Stomach (tissue), 9 donors: ENCODE data around the gene PEX26. TPM values are rescaled to one million over a fixed set of nuclear protein-coding genes. Genes with fewer than 3 reads are reported as not detected.
A peak's percentile ranks its signal among the peaks of the same experiment; 100 is the strongest.

ENCODE experiments used
- DNase-seq, 2 donors: peaks; one replicate each; pipeline versions ENCODE4 v3.0.0 to v3.0.0-alpha.2; 2013 to 2019
- H3K27ac ChIP-seq, 5 donors: fragments of 200-600 bp in 4 of 5; sonication (generic) in 4 of 5; one replicate each; pipeline ENCODE4 v1.5.1; 2013 to 2019; ENCODE audit warnings: mild to moderate bottlenecking in 1 of 5, moderate library complexity in 1 of 5
- H3K27me3 ChIP-seq, 3 donors: fragments of 200-600 bp; sonication (generic); one replicate each; pipeline ENCODE4 v1.5.1; 2017 to 2019; ENCODE audit warnings: mixed run types in 1 of 3
- H3K36me3 ChIP-seq, 4 donors: fragments of 200-600 bp; sonication (generic); 1 replicate in 3 of 4; 2 replicates in 1 of 4; pipeline ENCODE4 v1.5.1; 2016 to 2019
- H3K4me1 ChIP-seq, 4 donors: fragments of 200-600 bp; sonication (generic); one replicate each; pipeline ENCODE4 v1.5.1; 2016 to 2019
- H3K4me3 ChIP-seq, 4 donors: fragments of 200-600 bp; sonication (generic) in 3 of 4; one replicate each; pipeline ENCODE4 v1.5.1; 2016 to 2019; ENCODE audit warnings: mild to moderate bottlenecking in 1 of 4
- H3K9me3 ChIP-seq, 4 donors: fragments of 200-600 bp; sonication (generic); one replicate each; pipeline ENCODE4 v1.5.1; 2016 to 2019
- CTCF ChIP-seq, 7 experiments: fragments of 450-650 bp in 4 of 7; fragments of 200-600 bp in 3 of 7; sonication (generic) in 3 of 7; IDR thresholded peaks; one replicate each; pipeline ENCODE4 v1.5.1; 2016 to 2019; ENCODE audit warnings: antibody characterized with exemption in 7 of 7, control low read depth in 2 of 7, mild to moderate bottlenecking in 1 of 7
- EP300 ChIP-seq: sonication (generic); formaldehyde crosslinking; IDR thresholded peaks from one replicate; pipeline ENCODE4 v1.6.1; 2017; ENCODE audit warnings: antibody characterized with exemption
- POLR2A ChIP-seq, 4 donors: fragments of 450-650 bp; IDR thresholded peaks; one replicate each; pipeline ENCODE4 v1.6.1; 2016; ENCODE audit warnings: antibody characterized with exemption in 4 of 4, control low read depth in 2 of 4, mild to moderate bottlenecking in 1 of 4, moderate library complexity in 1 of 4
- POLR2AphosphoS5 ChIP-seq, 3 donors: sonication (generic); formaldehyde crosslinking; IDR thresholded peaks; one replicate each; pipeline ENCODE4 v1.6.1; 2016; ENCODE audit warnings: antibody characterized with exemption in 3 of 3
- WGBS, 5 donors: extraction: QIAGEN DNeasy Blood & Tissue Kit in 3 of 5; methylation state at CpG; one replicate each; pipeline versions ENCODE4 v1.1.5 to v1.1.7; 2013 to 2018; 5-methylcytosine and 5-hydroxymethylcytosine counted together
- intact Hi-C: fragments of 100-400 bp; cut with DNase I; formaldehyde crosslinking; loops from one replicate; pipeline ENCODE4 v1.15.1; 2023; ENCODE audit warnings: low total_unique reads
- polyA plus RNA-seq, 3 donors: library from polyadenylated mRNA; stranded (reverse); fragments of 200-250 nt; gene quantifications; one replicate each; pipeline ENCODE4 v1.2.3, GENCODE V29; 2013
- total RNA-seq, 5 donors: library from RNA; depleted of rRNA; stranded (reverse); fragments of >200 nt; gene quantifications; one replicate each; pipeline versions ENCODE4 v1.1.0 to v1.2.3, GENCODE V29; 2014 to 2016
- donor health status: healthy with polysubstance abuse.
- donor health status: Bipolar disorder and iron deficiency.
- donor health status: healthy.

PEX26 gene
- total and polyA plus RNA-seq, 8 donors: 6.7 to 564 (median 16.5) TPM

GRCh38 chr22:18111759-18112330 is 34.1 kb downstream of the PEX26 start:
- H3K36me3 ChIP-seq: no peaks in the 10 kb centered on the region
- peaks cover 0 to 30% (median 20%) of the 10 kb centered on the region in 3 donors for H3K27me3 ChIP-seq
- H3K4me1 ChIP-seq: peaks cover 21 to 32% (median 23%) of the 10 kb centered on the region in 4 donors
- DNase-seq: peak in 1 of 2 donors; percentile 51
- H3K4me3 ChIP-seq: peak overlapping the region; percentile 49 to 70 (median 54)
- WGBS, 5 donors: 36 to 65% (median 52%) methylated on average over 11 to 12 of the region's 12 CpGs
- H3K9me3 ChIP-seq: no peaks in the 10 kb centered on the region
- intact Hi-C loops: no loop called here
- H3K27ac ChIP-seq: no peak overlapping the region
- no peak for TF ChIP-seq EP300
- TF ChIP-seq CTCF (IDR thresholded peaks at IDR 0.05): no peak
- no peak for TF ChIP-seq POLR2AphosphoS5 (IDR thresholded peaks at IDR 0.05)
- no peak for TF ChIP-seq POLR2A (IDR thresholded peaks at IDR 0.05)

GRCh38 chr22:18112440-18112839 is 34.6 kb downstream of the PEX26 start:
- H3K27ac ChIP-seq: no peak overlapping the region
- peaks cover 0 to 30% (median 20%) of the 10 kb centered on the region in 3 donors for H3K27me3 ChIP-seq
- H3K36me3 ChIP-seq: no peaks in the 10 kb centered on the region
- WGBS, 5 donors: 60 to 68% (median 61%) methylated on average over 6 of the region's 6 CpGs
- DNase-seq: no peak
- H3K4me3 ChIP-seq: no peak overlapping the region
- H3K9me3 ChIP-seq: no peaks in the 10 kb centered on the region
- peaks cover 21 to 32% (median 23%) of the 10 kb centered on the region in 4 donors for H3K4me1 ChIP-seq
- TF ChIP-seq EP300 (no peak), POLR2A (IDR thresholded peaks at IDR 0.05) (no peak), CTCF (IDR thresholded peaks at IDR 0.05) (no peak), POLR2AphosphoS5 (IDR thresholded peaks at IDR 0.05) (no peak)
- intact Hi-C loops: no loop called here

GRCh38 chr22:18113680-18114394 is 36.0 kb downstream of the PEX26 start:
- no peaks in the 10 kb centered on the region for H3K36me3 ChIP-seq
- no peak overlapping the region for H3K27ac ChIP-seq
- 75 to 82% (median 81%) methylated on average over 8 to 11 of the region's 11 CpGs for WGBS, 5 donors
- DNase-seq: no peak
- no peaks in the 10 kb centered on the region for H3K9me3 ChIP-seq
- H3K27me3 ChIP-seq: peaks cover 0 to 30% (median 20%) of the 10 kb centered on the region in 3 donors
- intact Hi-C loops: no loop called here
- H3K4me1 ChIP-seq: peaks cover 21 to 32% (median 23%) of the 10 kb centered on the region in 4 donors
- TF ChIP-seq POLR2AphosphoS5 (IDR thresholded peaks at IDR 0.05) (no peak), EP300 (no peak), CTCF (IDR thresholded peaks at IDR 0.05) (no peak), POLR2A (IDR thresholded peaks at IDR 0.05) (no peak)
- H3K4me3 ChIP-seq: no peak overlapping the region

- Histone ChIP-seq H3K9me3 (no peaks in the 10 kb centered on the region), H3K36me3 (no peaks in the 10 kb centered on the region), H3K27me3 (peaks cover 0 to 28% (median 20%) of the 10 kb centered on the region in 3 donors), H3K27ac (no peak overlapping the region), H3K4me1 (peaks cover 21 to 32% (median 23%) of the 10 kb centered on the region in 4 donors), H3K4me3 (no peak overlapping the region)
- TF ChIP-seq EP300 (no peak), POLR2AphosphoS5 (IDR thresholded peaks at IDR 0.05) (no peak), POLR2A (IDR thresholded peaks at IDR 0.05) (no peak), CTCF (IDR thresholded peaks at IDR 0.05) (no peak)
- DNase-seq: no peak
- WGBS, 5 donors: 47 to 66% (median 55%) methylated on average over 4 of the region's 4 CpGs
- intact Hi-C loops: no loop called here
Measured at GRCh38 chr22:18114495-18114894, 36.7 kb downstream of the PEX26 start.
